GM12878 (cell line): Measurements from ENCODE around the gene TNFRSF14. TPM values are rescaled to one million over a fixed set of nuclear protein-coding genes. Genes with fewer than 3 reads are reported as not detected.

Experiments
- ATAC-seq: fragments of 200-7000 bp; cut with Tn5 transposase; 3 replicates; pipeline ENCODE4 v1.9.1; 2020; ENCODE audit warnings: mild to moderate bottlenecking, moderate library complexity
- BruUV-seq: library from RNA; stranded (reverse); fragments of 400-500 nt; replicated peaks from 2 replicates; lab custom pipeline; 2021; lab: Mats Ljungman, UMichigan
- CTCF ChIA-PET: fragments of 300-600 bp; sonication (Branson Sonifier 250); formaldehyde crosslinking; extraction: SDS; loops from one replicate; lab custom pipeline; 2021; ENCODE audit warnings: inconsistent platforms; lab: Yijun Ruan, JAX
- POLR2A ChIA-PET: fragments of 350-600 bp; formaldehyde crosslinking; extraction: SDS; loops from one replicate; lab custom pipeline; 2021; ENCODE audit warnings: inconsistent platforms; lab: Charles Lee
- RAD21 ChIA-PET: fragments of 300-600 bp; sonication (Branson Sonifier 250); formaldehyde crosslinking; loops from one replicate; lab custom pipeline; 2023; ENCODE audit warnings: antibody characterized with exemption; ENCODE audit not compliant: unreplicated experiment; lab: Charles Lee
- SMC1A ChIA-PET: fragments of 300-600 bp; sonication (Branson Sonifier 250); formaldehyde crosslinking; loops from one replicate; lab custom pipeline; 2023; ENCODE audit not compliant: unreplicated experiment, uncharacterized antibody; lab: Charles Lee
- DNase-seq: peaks from one replicate; pipeline ENCODE4 v3.0.0-alpha.2; 2011; ENCODE audit warnings: low read depth, low spot score
- FAIRE-seq: peaks from 3 replicates; lab custom pipeline; 2011; peaks lifted over from hg19 to GRCh38; lab: Jason Lieb, UNC
- H2AFZ ChIP-seq: 2 replicates; pipeline ENCODE4 v1.6.0; 2011; ENCODE audit warnings: low read depth, low read length, control low read depth; ENCODE audit not compliant: control insufficient read depth
- H3K27ac ChIP-seq: 2 replicates; pipeline ENCODE4 v1.5.1; 2011; ENCODE audit warnings: control low read depth; ENCODE audit not compliant: control insufficient read depth, insufficient read depth
- H3K27me3 ChIP-seq, 2 experiments: replicated peaks in 1 of 2; 2 replicates each; pipeline versions ENCODE4 v1.6.0 to v1.6.1; 2011; ENCODE audit warnings: low read length in 1 of 2; ENCODE audit not compliant: control insufficient read depth in 2 of 2, insufficient read depth in 2 of 2
- H3K36me3 ChIP-seq, 2 experiments: 2 replicates each; pipeline ENCODE4 v1.5.1; 2011; ENCODE audit warnings: low read length in 1 of 2; ENCODE audit not compliant: control insufficient read depth in 2 of 2, insufficient read depth in 2 of 2
- H3K4me1 ChIP-seq: 2 replicates; pipeline ENCODE4 v1.6.1; 2011; ENCODE audit warnings: mild to moderate bottlenecking, low read length, moderate library complexity, mixed read lengths; ENCODE audit not compliant: control insufficient read depth, insufficient read depth
- H3K4me2 ChIP-seq: 2 replicates; pipeline ENCODE4 v1.6.0; 2011; ENCODE audit warnings: control low read depth; ENCODE audit not compliant: control insufficient read depth, insufficient read depth
- H3K4me3 ChIP-seq: fragments of 200-600 bp; sonication (generic); 2 replicates; pipeline ENCODE4 v1.5.1; 2016
- H3K79me2 ChIP-seq: 2 replicates; pipeline ENCODE4 v1.6.0; 2011; ENCODE audit warnings: low read length; ENCODE audit not compliant: control insufficient read depth, insufficient read depth
- H3K9ac ChIP-seq: 2 replicates; pipeline ENCODE4 v1.8.0; 2011; ENCODE audit warnings: low read length, control low read depth, mixed read lengths; ENCODE audit not compliant: control insufficient read depth, insufficient read depth
- H3K9me3 ChIP-seq: replicated peaks from 3 replicates; pipeline ENCODE4 v1.5.1; 2011; ENCODE audit warnings: mild to moderate bottlenecking, low read length; ENCODE audit not compliant: control insufficient read depth, insufficient read depth
- H4K20me1 ChIP-seq: 2 replicates; pipeline ENCODE4 v1.6.0; 2011; ENCODE audit not compliant: control insufficient read depth, insufficient read depth
- ATF7 ChIP-seq: fragments of 450-650 bp; IDR thresholded peaks from 2 replicates; pipeline ENCODE4 v1.6.1; 2016; ENCODE audit warnings: low read depth, mild to moderate bottlenecking
- BACH1 ChIP-seq: fragments of 450-650 bp; IDR thresholded peaks from 2 replicates; pipeline ENCODE4 v1.6.1; 2017; ENCODE audit warnings: mild to moderate bottlenecking, borderline replicate concordance
- BRCA1 ChIP-seq: IDR thresholded peaks from 2 replicates; pipeline ENCODE4 v1.6.1; 2011; ENCODE audit warnings: low read depth, low read length, improper control_type of control experiment
- ESRRA ChIP-seq: IDR thresholded peaks from 2 replicates; pipeline ENCODE4 v1.6.1; 2012; ENCODE audit warnings: mild to moderate bottlenecking, low read length, improper control_type of control experiment
- ETV6 ChIP-seq, 2 experiments: fragments of 450-650 bp in 1 of 2; IDR thresholded peaks in 1 of 2; conservative IDR thresholded peaks in 1 of 2; 2 replicates each; pipeline ENCODE4 v1.6.1; 2014; ENCODE audit warnings: antibody characterized with exemption in 1 of 2, borderline replicate concordance in 1 of 2, low read depth in 1 of 2, mild to moderate bottlenecking in 1 of 2, moderate library complexity in 1 of 2
- FOXM1 ChIP-seq: IDR thresholded peaks from 2 replicates; pipeline ENCODE4 v1.6.1; 2012; ENCODE audit warnings: low read depth, mild to moderate bottlenecking, inconsistent platforms, low read length, moderate library complexity
- JUND ChIP-seq: IDR thresholded peaks from 2 replicates; pipeline ENCODE4 v1.6.1; 2012; ENCODE audit warnings: low read depth, mild to moderate bottlenecking, low read length, improper control_type of control experiment, moderate library complexity
- NFYB ChIP-seq: IDR thresholded peaks from 2 replicates; pipeline ENCODE4 v1.6.1; 2011; ENCODE audit warnings: low read depth, mild to moderate bottlenecking, low read length, improper control_type of control experiment, moderate library complexity; ENCODE audit not compliant: insufficient read depth
- PML ChIP-seq: IDR thresholded peaks from 2 replicates; pipeline ENCODE4 v1.6.1; 2012; ENCODE audit warnings: low read length, inconsistent platforms
- POU2F2 ChIP-seq: IDR thresholded peaks from 3 replicates; pipeline ENCODE4 v1.6.1; 2011; ENCODE audit warnings: low read depth, mild to moderate bottlenecking, low read length, borderline replicate concordance
- RBBP5 ChIP-seq: fragments of 200-600 bp; sonication (generic); conservative IDR thresholded peaks from 2 replicates; pipeline ENCODE4 v1.6.1; 2016
- USF2 ChIP-seq: IDR thresholded peaks from 2 replicates; pipeline ENCODE4 v1.6.1; 2011; ENCODE audit warnings: low read depth, low read length, improper control_type of control experiment, borderline replicate concordance
- ZBTB33 ChIP-seq: fragments of 450-650 bp; IDR thresholded peaks from 2 replicates; pipeline ENCODE4 v1.6.1; 2017; ENCODE audit warnings: mild to moderate bottlenecking
- ZNF384 ChIP-seq: IDR thresholded peaks from 2 replicates; pipeline ENCODE4 v1.6.1; 2012; ENCODE audit warnings: low read depth, mild to moderate bottlenecking, low read length, improper control_type of control experiment, borderline replicate concordance
- WGBS: methylation state at CpG from one replicate; pipeline ENCODE4 v1.1.6; 2016; ENCODE audit warnings: low lambda C conversion rate; ENCODE audit not compliant: insufficient replicate concordance, insufficient coverage; ENCODE audit errors: missing lambda C conversion rate; 5-methylcytosine and 5-hydroxymethylcytosine counted together
- in situ Hi-C: fragments of 300-500 bp; cut with MboI; formaldehyde crosslinking; loops from 9 replicates; pipeline ENCODE4 v1.14.3; 2018; ENCODE audit warnings: mixed read lengths
- intact Hi-C: fragments of 100-400 bp; cut with micrococcal nuclease; formaldehyde crosslinking; loops from one replicate; pipeline ENCODE4 v1.14.2; 2022; ENCODE audit not compliant: unreplicated experiment
- polyA plus RNA-seq, 11 experiments: library from polyadenylated mRNA; depleted of rRNA in 4 of 11; unstranded in 6 of 11; stranded (reverse) in 5 of 11; fragments of >200 nt; fragmentation: Nextera tagmentation in 4 of 11; fragmentation: Illumina TruSeq in 1 of 11; extraction: Ambion mirVana in 4 of 11; extraction: Trizol in 1 of 11; gene quantifications; 1 replicate in 1 of 11; 2 replicates in 10 of 11; pipeline versions ENCODE4 v1.2.1 to v1.2.3, GENCODE V29; 2011 to 2016; ENCODE audit warnings: inconsistent platforms in 2 of 11, missing spikeins in 2 of 11, low read depth in 1 of 11
- total RNA-seq, 4 experiments: library from RNA; depleted of rRNA in 3 of 4; stranded (reverse); fragments of >200 nt in 3 of 4; fragmentation: Illumina TruSeq in 1 of 4; extraction: Trizol in 1 of 4; gene quantifications; 2 replicates each; pipeline versions ENCODE4 v1.2.1 to v1.2.3, GENCODE V29; 2013 to 2021

The TNFRSF14 gene
- total and polyA plus RNA-seq, 10 of the 15 experiments (the other 5 are each of a cell fraction or from before 2014, with no cell fraction given) = 0.43 to 114 (median 41.5) TPM

DNA sequence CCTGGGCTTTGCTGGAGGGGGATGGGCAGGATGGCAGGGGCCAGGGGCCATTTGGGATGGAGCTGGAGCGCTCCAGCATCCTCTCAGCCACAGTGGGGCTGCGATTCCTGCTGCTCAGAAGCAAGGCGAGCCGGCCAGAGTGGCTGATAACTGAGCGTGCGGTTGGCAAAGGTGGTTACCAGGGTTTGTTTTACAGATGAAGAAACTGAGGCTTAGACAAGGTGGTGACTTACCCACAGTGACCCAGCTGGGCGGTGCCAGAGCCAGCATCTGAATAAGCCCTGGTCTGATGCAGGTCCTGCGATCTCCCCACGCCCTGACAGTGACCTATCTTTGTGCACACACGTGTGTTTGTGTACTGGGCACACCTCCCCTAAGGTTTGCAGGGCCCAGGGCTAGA, 24.5 kb downstream of the TNFRSF14 start (continued):
- no peak for TF ChIP-seq USF2
- TF ChIP-seq ATF7 = no peak
- TF ChIP-seq ETV6 (conservative IDR thresholded peaks at IDR 0.05 in 1 of 2, IDR thresholded peaks at IDR 0.05 in 1 of 2; ENCODE audit: borderline replicate concordance in 1 of 2, low read depth in 1 of 2) = no peak
- TF ChIP-seq JUND = no peak
- TF ChIP-seq RBBP5 = no peak
- no peak for TF ChIP-seq POU2F2

GRCh38 chr1:2582391-2582790, 26.2 kb downstream of the TNFRSF14 start:
- peaks cover 53% of the 10 kb centered on the region for H3K4me1 ChIP-seq
- ChIA-PET SMC1A (interaction anchor here (5.0 kb wide), 1 partner anchor 26 kb away, joined by 39 read pairs; the partner anchor contains the start of gene TNFRSF14), RAD21 (interaction anchor here (1.0 to 6.1 kb wide), 2 partner anchors 35 to 56 kb away, joined by 4 to 54 read pairs; partner anchors contain the start of gene PANK4), POLR2A (interaction anchor here (1.3 to 6.5 kb wide), 3 partner anchors 27 to 36 kb away, joined by 8 to 61 read pairs (median 56); partner anchors contain the start of gene TNFRSF14)
- BruUV-seq = no TSS peak
- intact Hi-C loops = no loop called here
- H3K4me3 ChIP-seq = no peak overlapping the region
- H3K4me2 ChIP-seq = no peak overlapping the region
- H3K36me3 ChIP-seq = 0 out of 4 replicates have a peak, but pooled peaks cover 0 to 2% of the 10 kb centered on the region in 2 experiments
- no peak for ATAC-seq
- no peaks in the 10 kb centered on the region; the same call in 2 of the 3 replicates for H3K9me3 ChIP-seq
- WGBS = 72% methylated on average over 7 of the region's 7 CpGs
- FAIRE-seq = no peak
- in situ Hi-C loops = loop anchor here (5.0 kb wide), 1 partner anchor 35 kb away; no protein-coding TSS in a partner anchor
- H2AFZ ChIP-seq = no peak overlapping the region
- no peaks in the 10 kb centered on the region for H3K27me3 ChIP-seq
- TF ChIP-seq FOXM1 = no peak
- no peak for TF ChIP-seq ZBTB33
- TF ChIP-seq BACH1 = no peak
- no peak for TF ChIP-seq ZNF384
- TF ChIP-seq BRCA1 = no peak
- TF ChIP-seq NFYB = no peak
- TF ChIP-seq ESRRA = no peak
- no peak for TF ChIP-seq PML
- TF ChIP-seq, all 136 proteins: peak for 0
- H3K9ac ChIP-seq = no peak overlapping the region
- H3K79me2 ChIP-seq = peaks cover 7% of the 10 kb centered on the region
- CTCF ChIA-PET = interaction anchor here (0.7 to 7.2 kb wide), 4 partner anchors 20 to 56 kb away, joined by 3 to 54 read pairs (median 18); partner anchors contain the start of genes PANK4 and TNFRSF14
- DNase-seq = no peak
- H3K27ac ChIP-seq = peak overlapping the region; percentile 28; the same call in 1 of the 2 replicates
- H4K20me1 ChIP-seq = no peaks in the 10 kb centered on the region
